ENCODE measurements around the gene KIF1C. TPM values are rescaled to one million over a fixed set of nuclear protein-coding genes. Genes with fewer than 3 reads are reported as not detected.
"Not testable (repeated sequence)": the region's sequence is repeated elsewhere in the genome, so short reads cannot be mapped to it uniquely, and the experiment has no call there.

The KIF1C gene
- total and polyA plus RNA-seq, 2 donors, result 26.9 to 89.4 TPM

DNA sequence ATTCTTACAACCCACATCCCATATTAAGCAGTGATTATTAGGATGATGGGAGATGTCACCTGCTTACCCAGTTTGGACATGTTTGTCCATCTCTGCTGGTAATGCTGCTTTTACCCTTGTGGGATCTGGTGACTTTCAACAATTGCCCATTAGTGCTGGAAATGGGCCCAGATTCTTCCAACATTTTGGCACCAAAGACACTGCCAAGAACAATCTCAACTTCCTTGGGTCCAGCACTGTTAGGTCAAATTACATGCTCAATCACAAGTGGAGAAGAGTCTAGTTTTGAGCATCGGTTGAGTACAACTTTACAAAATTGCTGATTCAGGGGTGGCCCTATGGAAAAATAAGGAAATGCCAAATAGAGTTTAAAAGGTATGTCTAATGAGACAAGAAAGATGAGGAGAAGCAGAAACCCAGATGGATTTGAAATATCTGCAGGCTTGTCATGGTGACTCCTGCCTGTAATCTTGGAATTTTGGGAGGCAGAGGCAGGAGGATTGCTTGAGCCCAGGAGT lies 67.5 kb downstream of the KIF1C start:
- no peak overlapping the region for H3K27ac ChIP-seq (ENCODE audit: low read depth)
- no peak for DNase-seq (ENCODE audit: extremely low spot score)
- no peak overlapping the region for H3K4me3 ChIP-seq (ENCODE audit: low read depth, low read length)
- H3K36me3 ChIP-seq (ENCODE audit: insufficient read depth), result no peaks in the 10 kb centered on the region
- WGBS, result 57% methylated on average over 1 of the region's 1 CpG
- H3K4me1 ChIP-seq (ENCODE audit: insufficient read depth), result no peaks in the 10 kb centered on the region

DNA sequence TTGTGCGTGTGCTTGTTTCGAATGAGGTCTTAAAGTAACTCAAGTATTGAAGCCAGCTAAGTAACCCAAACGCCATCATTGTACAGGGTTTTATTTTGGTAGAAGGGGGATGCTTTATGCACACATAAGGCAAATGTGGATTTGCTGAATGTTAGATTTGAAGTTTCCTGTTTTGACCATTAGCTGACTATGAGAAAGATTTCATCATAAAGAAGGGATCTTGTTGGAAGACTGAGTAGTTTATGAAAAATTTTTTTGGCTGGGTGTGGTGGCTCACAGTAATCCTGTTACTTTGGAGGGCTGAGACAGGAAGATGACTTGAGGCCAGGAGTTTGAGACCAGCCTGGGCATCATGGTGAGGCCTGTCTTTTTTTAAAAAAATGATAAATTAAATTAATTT lies 70.5 kb downstream of the KIF1C start:
- 87% methylated on average over 3 of the region's 3 CpGs for WGBS
- no peak for DNase-seq (ENCODE audit: extremely low spot score)

DNA sequence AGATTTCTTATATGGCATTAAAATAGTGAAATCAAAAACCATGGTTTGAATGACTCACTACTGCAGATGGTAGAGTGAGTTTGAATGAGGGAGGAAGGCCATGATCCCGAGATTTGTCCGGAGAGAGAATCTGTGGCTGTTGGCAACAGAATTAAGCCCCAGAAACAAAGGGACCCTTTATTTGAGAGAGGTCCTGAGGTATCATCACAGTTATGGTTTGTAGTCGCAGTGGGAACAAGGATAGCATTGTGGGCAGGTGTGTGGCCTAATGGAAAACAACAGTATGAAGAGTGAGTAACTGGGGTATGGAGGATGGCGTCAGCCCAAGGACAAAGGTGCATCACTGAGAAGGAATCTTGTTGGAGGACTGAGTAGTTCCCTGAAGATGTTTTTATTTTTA lies 72.0 kb downstream of the KIF1C start:
- 78% methylated on average over 4 of the region's 4 CpGs for WGBS
- no peak for DNase-seq (ENCODE audit: extremely low spot score)
- no peaks in the 10 kb centered on the region for H3K36me3 ChIP-seq (ENCODE audit: insufficient read depth)
- H3K4me3 ChIP-seq (ENCODE audit: low read depth, low read length), result no peak overlapping the region
- no peak overlapping the region for H3K27ac ChIP-seq (ENCODE audit: low read depth)
- H3K4me1 ChIP-seq (ENCODE audit: insufficient read depth), result no peaks in the 10 kb centered on the region

More for the DNA sequence above, 70.5 kb downstream of the KIF1C start:
- Histone ChIP-seq H3K27ac (ENCODE audit: low read depth) (no peak overlapping the region), H3K36me3 (ENCODE audit: insufficient read depth) (no peaks in the 10 kb centered on the region), H3K4me1 (ENCODE audit: insufficient read depth) (no peaks in the 10 kb centered on the region), H3K4me3 (ENCODE audit: low read depth, low read length) (no peak overlapping the region)

DNA sequence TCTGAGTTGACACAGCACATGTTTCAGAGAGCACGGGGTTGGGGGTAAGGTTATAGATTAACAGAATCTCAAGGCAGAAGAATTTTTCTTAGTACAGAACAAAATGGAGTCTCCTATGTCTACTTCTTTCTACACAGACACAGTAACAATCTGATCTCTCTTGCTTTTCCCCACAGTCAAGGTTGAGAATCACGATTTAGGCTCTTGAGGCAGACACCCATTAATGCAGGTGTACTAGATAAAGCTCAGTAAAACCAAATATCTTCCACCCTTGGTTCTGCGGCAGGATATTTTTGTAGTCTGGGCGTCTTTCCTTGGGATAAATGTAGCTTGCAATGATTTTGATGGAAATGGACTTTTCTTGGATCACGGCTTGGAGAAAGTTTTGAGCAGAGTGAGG lies 77.7 kb downstream of the KIF1C start:
- not testable (repeated sequence) for H3K36me3 ChIP-seq (ENCODE audit: insufficient read depth); DNase-seq (ENCODE audit: extremely low spot score); H3K27ac ChIP-seq (ENCODE audit: low read depth); H3K4me1 ChIP-seq (ENCODE audit: insufficient read depth); H3K4me3 ChIP-seq (ENCODE audit: low read depth, low read length)
- 88% methylated on average over 4 of the region's 5 CpGs for WGBS

GRCh38 chr17:5077275-5077674 lies 79.5 kb downstream of the KIF1C start:
- not testable (repeated sequence) for DNase-seq (ENCODE audit: extremely low spot score); H3K4me3 ChIP-seq (ENCODE audit: low read depth, low read length); H3K36me3 ChIP-seq (ENCODE audit: insufficient read depth); H3K4me1 ChIP-seq (ENCODE audit: insufficient read depth); H3K27ac ChIP-seq (ENCODE audit: low read depth)
- 98% methylated on average over 24 of the region's 24 CpGs for WGBS

GRCh38 chr17:5077781-5078105 lies 80.0 kb downstream of the KIF1C start:
- Histone ChIP-seq H3K27ac (ENCODE audit: low read depth) (no peak overlapping the region), H3K4me1 (ENCODE audit: insufficient read depth) (no peaks in the 10 kb centered on the region), H3K4me3 (ENCODE audit: low read depth, low read length) (peak overlapping the region; percentile 71), H3K36me3 (ENCODE audit: insufficient read depth) (no peaks in the 10 kb centered on the region)
- 12% methylated on average over 14 of the region's 14 CpGs for WGBS
- DNase-seq (ENCODE audit: extremely low spot score), result peak; percentile 8

Small RNA genes lying within 50 kb of the gene (small RNA-seq; reads per million reads assigned to genes)
- gene MIR6864 (not detected), gene MIR6865 (not detected)

Other genes with a start within 250 kb of the KIF1C start
- gene TM4SF5, start 226.1 kb upstream of the KIF1C start, total RNA-seq, result not detected
- 0.18 TPM for gene TM4SF5, start 226.1 kb upstream of the KIF1C start, polyA plus RNA-seq
- 0.95 TPM for gene VMO1, start 211.6 kb upstream of the KIF1C start, total RNA-seq
- gene VMO1, start 211.6 kb upstream of the KIF1C start, polyA plus RNA-seq, result 2.4 TPM
- not detected for gene GLTPD2, start 209.0 kb upstream of the KIF1C start, total RNA-seq
- 0.10 TPM for gene GLTPD2, start 209.0 kb upstream of the KIF1C start, polyA plus RNA-seq
- gene PSMB6, start 201.8 kb upstream of the KIF1C start, total RNA-seq, result 60.5 TPM
- 214 TPM for gene PSMB6, start 201.8 kb upstream of the KIF1C start, polyA plus RNA-seq
- gene PLD2, start 190.8 kb upstream of the KIF1C start, total RNA-seq, result 23.6 TPM
- gene PLD2, start 190.8 kb upstream of the KIF1C start, polyA plus RNA-seq, result 21.7 TPM
- 29.9 TPM for gene MINK1, start 164.6 kb upstream of the KIF1C start, total RNA-seq
- gene MINK1, start 164.6 kb upstream of the KIF1C start, polyA plus RNA-seq, result 45.2 TPM
- gene C17orf107, start 98.4 kb upstream of the KIF1C start, total RNA-seq, result 7.7 TPM
- 1.7 TPM for gene C17orf107, start 98.4 kb upstream of the KIF1C start, polyA plus RNA-seq
- 0.79 TPM for gene CHRNE, start 94.9 kb upstream of the KIF1C start, total RNA-seq
- 0.79 TPM for gene CHRNE, start 94.9 kb upstream of the KIF1C start, polyA plus RNA-seq
- gene GP1BA, start 65.7 kb upstream of the KIF1C start, total RNA-seq, result not detected
- gene GP1BA, start 65.7 kb upstream of the KIF1C start, polyA plus RNA-seq, result 0.04 TPM
- 27.7 TPM for gene SLC25A11, start 57.9 kb upstream of the KIF1C start, total RNA-seq
- gene SLC25A11, start 57.9 kb upstream of the KIF1C start, polyA plus RNA-seq, result 73.5 TPM
- gene RNF167, start 57.7 kb upstream of the KIF1C start, total RNA-seq, result 15.3 TPM
- gene RNF167, start 57.7 kb upstream of the KIF1C start, polyA plus RNA-seq, result 119 TPM
- gene PFN1, start 49.4 kb upstream of the KIF1C start, total RNA-seq, result 205 TPM
- 1,651 TPM for gene PFN1, start 49.4 kb upstream of the KIF1C start, polyA plus RNA-seq
- 31.5 TPM for gene ENO3, start 46.8 kb upstream of the KIF1C start, total RNA-seq
- 6.3 TPM for gene ENO3, start 46.8 kb upstream of the KIF1C start, polyA plus RNA-seq
- gene SPAG7, start 30.1 kb upstream of the KIF1C start, total RNA-seq, result 35.2 TPM
- 83.2 TPM for gene SPAG7, start 30.1 kb upstream of the KIF1C start, polyA plus RNA-seq
- gene CAMTA2, start 10.3 kb upstream of the KIF1C start, total RNA-seq, result 5.7 TPM
- gene CAMTA2, start 10.3 kb upstream of the KIF1C start, polyA plus RNA-seq, result 46.1 TPM
- 0.42 TPM for gene INCA1, start 428 bp upstream of the KIF1C start, total RNA-seq
- gene INCA1, start 428 bp upstream of the KIF1C start, polyA plus RNA-seq, result 1.3 TPM
- gene SLC52A1, start 37.5 kb downstream of the KIF1C start, total RNA-seq, result 0.58 TPM
- gene SLC52A1, start 37.5 kb downstream of the KIF1C start, polyA plus RNA-seq, result 0.35 TPM
- gene ZFP3, start 80.5 kb downstream of the KIF1C start, total RNA-seq, result 9.2 TPM
- gene ZFP3, start 80.5 kb downstream of the KIF1C start, polyA plus RNA-seq, result 3.9 TPM
- 9.1 TPM for gene ZNF232, start 113.9 kb downstream of the KIF1C start, total RNA-seq
- gene ZNF232, start 113.9 kb downstream of the KIF1C start, polyA plus RNA-seq, result 9.0 TPM
- 0.85 TPM for gene USP6, start 118.1 kb downstream of the KIF1C start, total RNA-seq
- gene USP6, start 118.1 kb downstream of the KIF1C start, polyA plus RNA-seq, result 0.03 TPM
- 26.3 TPM for gene ZNF594, start 193.9 kb downstream of the KIF1C start, total RNA-seq
- 5.8 TPM for gene ZNF594, start 193.9 kb downstream of the KIF1C start, polyA plus RNA-seq
- gene SCIMP, start 236.9 kb downstream of the KIF1C start, total RNA-seq, result 0.42 TPM
- 3.3 TPM for gene SCIMP, start 236.9 kb downstream of the KIF1C start, polyA plus RNA-seq

Data from urinary bladder (tissue), 4 donors.